Neural cell (in vitro differentiated cells): ENCODE measurements around the gene SMAP2. TPM values are rescaled to one million over a fixed set of nuclear protein-coding genes. Genes with fewer than 3 reads are reported as not detected.

Experiments used
- H2AFZ ChIP-seq: fragments of 200-600, 300-800 bp; sonication (generic), shearing (Covaris generic); 2 replicates; pipeline ENCODE4 v1.6.0; 2014; ENCODE audit warnings: low read depth, mild to moderate bottlenecking, antibody characterized with exemption, low read length, moderate library complexity
- H3F3A ChIP-seq: fragments of 200-600 bp; shearing (Covaris generic); 2 replicates; pipeline ENCODE4 v1.6.1; 2016; ENCODE audit warnings: mild to moderate bottlenecking, moderate library complexity, mixed read lengths, antibody characterized with exemption, low read length; ENCODE audit not compliant: insufficient read depth, poor library complexity, severe bottlenecking
- H3K27ac ChIP-seq: fragments of 200-600, 300-800 bp; sonication (generic), shearing (Covaris generic); 2 replicates; pipeline ENCODE4 v1.5.1; 2014; ENCODE audit warnings: mild to moderate bottlenecking, low read length, moderate library complexity
- H3K27me3 ChIP-seq: fragments of 300-800, 200-600 bp; sonication (generic), shearing (Covaris generic); 2 replicates; pipeline ENCODE4 v1.6.0; 2014; ENCODE audit warnings: mild to moderate bottlenecking, low read depth, low read length, moderate library complexity; ENCODE audit not compliant: insufficient read depth
- H3K36me3 ChIP-seq: fragments of 300-800, 200-600 bp; sonication (generic), shearing (Covaris generic); 2 replicates; pipeline ENCODE4 v1.5.1; 2014; ENCODE audit warnings: mild to moderate bottlenecking, antibody characterized with exemption, low read length, moderate library complexity; ENCODE audit not compliant: insufficient read depth
- H3K4me2 ChIP-seq: fragments of 300-800, 200-600 bp; sonication (generic), shearing (Covaris generic); 2 replicates; pipeline ENCODE4 v1.6.0; 2014; ENCODE audit warnings: mild to moderate bottlenecking, low read length
- H3K4me3 ChIP-seq: fragments of 300-800, 200-600 bp; sonication (generic), shearing (Covaris generic); 2 replicates; pipeline ENCODE4 v1.5.1; 2014; ENCODE audit warnings: mild to moderate bottlenecking, low read length, moderate library complexity
- H3K79me2 ChIP-seq: fragments of 200-600 bp; shearing (Covaris generic); replicated peaks from 2 replicates; pipeline ENCODE4 v1.6.0; 2014; ENCODE audit warnings: mild to moderate bottlenecking, low read length, moderate library complexity; ENCODE audit not compliant: insufficient read depth
- H3K9ac ChIP-seq: fragments of 300-800, 200-600 bp; sonication (generic), shearing (Covaris generic); 2 replicates; pipeline ENCODE4 v1.6.1; 2016; ENCODE audit warnings: mild to moderate bottlenecking, low read length, mixed read lengths
- H3K9me2 ChIP-seq: fragments of 200-600 bp; shearing (Covaris generic); 2 replicates; pipeline ENCODE4 v1.6.1; 2016; ENCODE audit warnings: mild to moderate bottlenecking, low read length, mixed read lengths; ENCODE audit not compliant: insufficient read depth
- H3K9me3 ChIP-seq: fragments of 200-600, 300-800 bp; sonication (generic), shearing (Covaris generic); 2 replicates; pipeline ENCODE4 v1.6.1; 2016; ENCODE audit warnings: mild to moderate bottlenecking, mixed run types, low read length, moderate library complexity, mixed read lengths
- H4K20me1 ChIP-seq: fragments of 200-600 bp; shearing (Covaris generic); 2 replicates; pipeline ENCODE4 v1.6.1; 2016; ENCODE audit warnings: mild to moderate bottlenecking, mixed run types; ENCODE audit not compliant: insufficient read depth
- EP300 ChIP-seq: fragments of 450-650 bp; conservative IDR thresholded peaks from 2 replicates; pipeline ENCODE4 v1.6.1; 2014; ENCODE audit warnings: antibody characterized with exemption, mild to moderate bottlenecking, moderate library complexity; ENCODE audit not compliant: poor library complexity, severe bottlenecking
- EZH2 ChIP-seq: fragments of 200-600, 300-800 bp; shearing (Covaris generic), sonication (generic); IDR thresholded peaks from 2 replicates; pipeline ENCODE4 v1.6.1; 2014; ENCODE audit warnings: antibody characterized with exemption, low read length, borderline replicate concordance, mild to moderate bottlenecking; ENCODE audit not compliant: insufficient read depth, poor library complexity, severe bottlenecking
- MXI1 ChIP-seq: fragments of 450-650 bp; conservative IDR thresholded peaks from 2 replicates; pipeline ENCODE4 v1.6.1; 2014; ENCODE audit warnings: antibody characterized with exemption, mild to moderate bottlenecking; ENCODE audit not compliant: poor library complexity, severe bottlenecking
- POLR2AphosphoS5 ChIP-seq: IDR thresholded peaks from 2 replicates; pipeline ENCODE4 v1.6.1; 2012
- RAD21 ChIP-seq: fragments of 450-650 bp; conservative IDR thresholded peaks from 2 replicates; pipeline ENCODE4 v1.6.1; 2014; ENCODE audit warnings: antibody characterized with exemption, mild to moderate bottlenecking, moderate library complexity
- SMC3 ChIP-seq: fragments of 450-650 bp; conservative IDR thresholded peaks from 2 replicates; pipeline ENCODE4 v1.6.1; 2014; ENCODE audit warnings: antibody characterized with exemption, mild to moderate bottlenecking, moderate library complexity; ENCODE audit not compliant: poor library complexity
- TAF1 ChIP-seq: IDR thresholded peaks from 2 replicates; pipeline ENCODE4 v1.6.1; 2012; ENCODE audit warnings: low read depth
- polyA plus RNA-seq: library from polyadenylated mRNA; depleted of rRNA; stranded (reverse); fragments of >200 nt; gene quantifications from 2 replicates; pipeline ENCODE4 v1.2.3, GENCODE V29; 2014
- TF ChIP-seq, protein P1 (sequence below): fragments of 450-650 bp; IDR thresholded peaks from 2 replicates; pipeline ENCODE4 v1.5.1; 2014; ENCODE audit warnings: antibody characterized with exemption, mild to moderate bottlenecking, moderate library complexity; ENCODE audit not compliant: poor library complexity, severe bottlenecking
- TF ChIP-seq, protein P2 (sequence below): IDR thresholded peaks from 2 replicates; pipeline ENCODE4 v1.6.1; 2012; ENCODE audit warnings: borderline replicate concordance

SMAP2 gene
- polyA plus RNA-seq, 1 donor from 2014 or later = 46.8 TPM

DNA sequence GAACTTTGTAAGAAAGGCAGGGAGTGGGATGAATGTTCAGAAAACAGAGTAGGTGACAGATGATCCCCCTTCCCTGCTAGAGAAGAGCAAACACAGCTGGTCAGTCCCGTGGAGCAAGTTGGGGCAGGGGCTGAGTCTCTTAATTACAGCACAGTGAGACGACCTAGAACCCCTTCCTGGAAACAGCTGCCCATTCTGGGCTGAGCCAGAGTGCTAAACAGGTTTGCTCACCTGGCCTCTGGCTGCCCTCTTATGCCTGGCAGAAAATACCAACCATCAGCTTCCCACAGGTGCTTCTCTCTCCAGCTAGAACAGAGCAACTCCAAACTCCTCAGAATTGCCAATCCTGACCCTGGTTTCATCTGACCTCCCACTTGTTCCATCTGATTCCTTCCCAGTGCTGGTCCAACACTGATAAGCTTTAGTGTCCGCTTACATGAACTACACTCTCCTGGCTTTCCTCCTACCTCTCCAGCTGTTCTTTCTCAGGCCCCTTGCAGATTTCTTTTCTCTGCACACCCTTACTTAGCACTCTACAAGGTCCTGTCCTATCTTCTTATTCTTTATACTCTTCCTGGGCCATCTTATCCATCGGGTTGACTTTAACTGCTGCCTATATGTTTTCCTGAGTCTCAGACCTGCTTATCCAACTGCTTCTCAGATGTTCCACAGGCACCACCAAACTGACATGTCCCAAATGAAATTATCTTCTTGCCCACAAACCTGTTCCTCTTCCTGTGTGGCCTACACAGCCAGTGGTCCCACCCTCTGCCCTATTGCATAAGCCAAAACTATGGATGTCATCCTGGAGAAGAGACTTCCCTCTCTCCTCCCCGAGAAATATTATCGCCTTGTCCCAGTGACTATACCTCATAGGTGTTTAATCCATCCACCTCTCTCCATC is 33.9 kb upstream of the SMAP2 start:
- Histone ChIP-seq H3K36me3 (no peaks in the 10 kb centered on the region), H3K9me2 (no peaks in the 10 kb centered on the region), H4K20me1 (no peaks in the 10 kb centered on the region), H2AFZ (no peak overlapping the region), H3K4me3 (no peak overlapping the region), H3K27ac (no peak overlapping the region), H3K27me3 (peaks cover 10% of the 10 kb centered on the region), H3K4me2 (no peak overlapping the region), H3F3A (no peaks in the 10 kb centered on the region), H3K9me3 (no peaks in the 10 kb centered on the region), H3K9ac (no peak overlapping the region), H3K79me2 (no peaks in the 10 kb centered on the region)
- no peak for TF ChIP-seq TAF1
- no peak for TF ChIP-seq RAD21
- TF ChIP-seq, protein P1, sequence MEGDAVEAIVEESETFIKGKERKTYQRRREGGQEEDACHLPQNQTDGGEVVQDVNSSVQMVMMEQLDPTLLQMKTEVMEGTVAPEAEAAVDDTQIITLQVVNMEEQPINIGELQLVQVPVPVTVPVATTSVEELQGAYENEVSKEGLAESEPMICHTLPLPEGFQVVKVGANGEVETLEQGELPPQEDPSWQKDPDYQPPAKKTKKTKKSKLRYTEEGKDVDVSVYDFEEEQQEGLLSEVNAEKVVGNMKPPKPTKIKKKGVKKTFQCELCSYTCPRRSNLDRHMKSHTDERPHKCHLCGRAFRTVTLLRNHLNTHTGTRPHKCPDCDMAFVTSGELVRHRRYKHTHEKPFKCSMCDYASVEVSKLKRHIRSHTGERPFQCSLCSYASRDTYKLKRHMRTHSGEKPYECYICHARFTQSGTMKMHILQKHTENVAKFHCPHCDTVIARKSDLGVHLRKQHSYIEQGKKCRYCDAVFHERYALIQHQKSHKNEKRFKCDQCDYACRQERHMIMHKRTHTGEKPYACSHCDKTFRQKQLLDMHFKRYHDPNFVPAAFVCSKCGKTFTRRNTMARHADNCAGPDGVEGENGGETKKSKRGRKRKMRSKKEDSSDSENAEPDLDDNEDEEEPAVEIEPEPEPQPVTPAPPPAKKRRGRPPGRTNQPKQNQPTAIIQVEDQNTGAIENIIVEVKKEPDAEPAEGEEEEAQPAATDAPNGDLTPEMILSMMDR = no peak
- TF ChIP-seq POLR2AphosphoS5 = no peak
- no peak for TF ChIP-seq SMC3
- TF ChIP-seq EZH2 = no peak
- no peak for TF ChIP-seq EP300
- TF ChIP-seq, protein P2, sequence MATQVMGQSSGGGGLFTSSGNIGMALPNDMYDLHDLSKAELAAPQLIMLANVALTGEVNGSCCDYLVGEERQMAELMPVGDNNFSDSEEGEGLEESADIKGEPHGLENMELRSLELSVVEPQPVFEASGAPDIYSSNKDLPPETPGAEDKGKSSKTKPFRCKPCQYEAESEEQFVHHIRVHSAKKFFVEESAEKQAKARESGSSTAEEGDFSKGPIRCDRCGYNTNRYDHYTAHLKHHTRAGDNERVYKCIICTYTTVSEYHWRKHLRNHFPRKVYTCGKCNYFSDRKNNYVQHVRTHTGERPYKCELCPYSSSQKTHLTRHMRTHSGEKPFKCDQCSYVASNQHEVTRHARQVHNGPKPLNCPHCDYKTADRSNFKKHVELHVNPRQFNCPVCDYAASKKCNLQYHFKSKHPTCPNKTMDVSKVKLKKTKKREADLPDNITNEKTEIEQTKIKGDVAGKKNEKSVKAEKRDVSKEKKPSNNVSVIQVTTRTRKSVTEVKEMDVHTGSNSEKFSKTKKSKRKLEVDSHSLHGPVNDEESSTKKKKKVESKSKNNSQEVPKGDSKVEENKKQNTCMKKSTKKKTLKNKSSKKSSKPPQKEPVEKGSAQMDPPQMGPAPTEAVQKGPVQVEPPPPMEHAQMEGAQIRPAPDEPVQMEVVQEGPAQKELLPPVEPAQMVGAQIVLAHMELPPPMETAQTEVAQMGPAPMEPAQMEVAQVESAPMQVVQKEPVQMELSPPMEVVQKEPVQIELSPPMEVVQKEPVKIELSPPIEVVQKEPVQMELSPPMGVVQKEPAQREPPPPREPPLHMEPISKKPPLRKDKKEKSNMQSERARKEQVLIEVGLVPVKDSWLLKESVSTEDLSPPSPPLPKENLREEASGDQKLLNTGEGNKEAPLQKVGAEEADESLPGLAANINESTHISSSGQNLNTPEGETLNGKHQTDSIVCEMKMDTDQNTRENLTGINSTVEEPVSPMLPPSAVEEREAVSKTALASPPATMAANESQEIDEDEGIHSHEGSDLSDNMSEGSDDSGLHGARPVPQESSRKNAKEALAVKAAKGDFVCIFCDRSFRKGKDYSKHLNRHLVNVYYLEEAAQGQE = no peak
- no peak for TF ChIP-seq MXI1

DNA sequence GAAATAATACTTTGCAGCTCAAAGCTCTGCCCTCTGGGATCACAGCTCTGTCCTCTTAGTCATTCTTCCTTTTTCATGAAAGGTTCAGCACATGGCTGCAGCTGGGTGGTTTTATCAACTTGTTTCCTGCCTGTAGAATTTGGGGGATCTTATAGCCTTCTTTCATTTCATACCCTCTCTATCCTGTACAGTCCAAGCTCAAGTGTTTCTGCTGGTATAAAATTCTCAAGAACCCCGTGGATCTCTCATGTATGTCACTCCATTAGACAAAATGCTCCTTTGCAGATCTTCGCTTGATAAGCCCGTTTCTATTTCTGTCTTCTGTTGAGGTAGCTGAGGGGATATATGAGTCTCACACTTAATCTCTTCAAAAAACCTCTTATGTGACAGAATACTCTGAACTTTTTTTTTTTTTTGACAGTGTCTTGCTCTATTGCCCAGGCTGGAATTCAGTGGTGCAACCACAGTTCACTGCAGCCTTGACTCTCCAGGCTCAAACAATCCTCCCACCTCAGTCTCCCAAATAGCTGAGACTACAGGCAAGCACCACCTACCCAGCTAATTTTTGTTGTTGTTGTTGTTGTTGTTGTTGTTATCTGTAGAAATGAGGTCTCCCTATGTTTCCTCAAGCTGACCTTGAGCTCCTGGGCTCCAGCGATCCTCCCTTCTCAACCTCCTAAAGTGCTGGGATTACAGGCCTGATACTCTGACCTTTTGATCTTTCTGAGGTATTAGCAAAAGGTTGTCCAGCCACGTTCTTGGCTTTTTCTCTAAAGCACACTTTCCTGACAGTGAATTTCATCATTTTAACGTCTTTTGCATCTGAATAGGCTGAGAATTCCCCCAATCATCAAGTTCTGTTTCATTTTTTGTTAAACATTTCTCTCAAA is 31.8 kb upstream of the SMAP2 start:
- Histone ChIP-seq H2AFZ (no peak overlapping the region), H3K4me2 (no peak overlapping the region), H3K9me3 (no peaks in the 10 kb centered on the region), H3K4me3 (no peak overlapping the region), H3K9me2 (no peaks in the 10 kb centered on the region), H3K79me2 (no peaks in the 10 kb centered on the region), H3K36me3 (no peaks in the 10 kb centered on the region), H3F3A (no peaks in the 10 kb centered on the region), H4K20me1 (no peaks in the 10 kb centered on the region), H3K9ac (no peak overlapping the region), H3K27me3 (peaks cover 10% of the 10 kb centered on the region), H3K27ac (no peak overlapping the region)
- TF ChIP-seq EP300 (no peak), SMC3 (no peak), RAD21 (no peak), EZH2 (no peak), TAF1 (no peak), MXI1 (no peak), POLR2AphosphoS5 (no peak)
- TF ChIP-seq, protein P1 = no peak
- TF ChIP-seq, protein P2 = no peak
